HepG2 (cell line): Measurements from ENCODE around the gene SNX27. TPM values are rescaled to one million over a fixed set of nuclear protein-coding genes. Genes with fewer than 3 reads are reported as not detected.

Experiments
- FOXO1 ChIP-seq: sonication (generic); formaldehyde crosslinking; IDR thresholded peaks from 2 replicates; pipeline ENCODE4 v1.4.0; 2020; ENCODE audit warnings: missing genetic modification reagents
- HNF4A ChIP-seq: sonication (generic); formaldehyde crosslinking; IDR thresholded peaks from 2 replicates; pipeline ENCODE4 v1.4.0; 2020; ENCODE audit warnings: missing genetic modification reagents
- MLLT10 ChIP-seq: sonication (generic); formaldehyde crosslinking; IDR thresholded peaks from 2 replicates; pipeline ENCODE4 v1.4.0; 2020; ENCODE audit warnings: missing genetic modification reagents
- MTA1 ChIP-seq: sonication (generic); formaldehyde crosslinking; IDR thresholded peaks from 2 replicates; pipeline ENCODE4 v1.4.0; 2020; ENCODE audit warnings: missing genetic modification reagents, mild to moderate bottlenecking, borderline replicate concordance
- NCOA2 ChIP-seq: sonication (generic); formaldehyde crosslinking; IDR thresholded peaks from 2 replicates; pipeline ENCODE4 v1.8.0; 2022; ENCODE audit warnings: inconsistent platforms
- NFE2L1 ChIP-seq: sonication (generic); formaldehyde crosslinking; IDR thresholded peaks from 2 replicates; pipeline ENCODE4 v1.4.0; 2020; ENCODE audit warnings: missing genetic modification reagents, mild to moderate bottlenecking, borderline replicate concordance
- PATZ1 ChIP-seq: sonication (generic); formaldehyde crosslinking; IDR thresholded peaks from 2 replicates; pipeline ENCODE4 v1.4.0; 2020; ENCODE audit warnings: missing genetic modification reagents
- PAXIP1 ChIP-seq: sonication (generic); formaldehyde crosslinking; conservative IDR thresholded peaks from 2 replicates; pipeline ENCODE4 v1.4.0; 2020; ENCODE audit warnings: mild to moderate bottlenecking, missing genetic modification reagents, moderate library complexity
- PLSCR1 ChIP-seq: sonication (generic); formaldehyde crosslinking; IDR thresholded peaks from 2 replicates; pipeline ENCODE4 v1.5.0; 2020; ENCODE audit warnings: missing genetic modification reagents, mild to moderate bottlenecking, borderline replicate concordance
- TRIM24 ChIP-seq: sonication (generic); formaldehyde crosslinking; IDR thresholded peaks from 2 replicates; pipeline ENCODE4 v1.8.0; 2022; ENCODE audit warnings: mild to moderate bottlenecking, missing genetic modification reagents
- ZBTB3 ChIP-seq: sonication (generic); formaldehyde crosslinking; IDR thresholded peaks from 2 replicates; pipeline ENCODE4 v1.4.0; 2020; ENCODE audit warnings: low read depth, mild to moderate bottlenecking, moderate library complexity, missing genetic modification reagents, borderline replicate concordance
- ZNF124 ChIP-seq: sonication (generic); formaldehyde crosslinking; IDR thresholded peaks from 2 replicates; pipeline ENCODE4 v1.4.0; 2020; ENCODE audit warnings: missing genetic modification reagents
- ZNF414 ChIP-seq: sonication (generic); formaldehyde crosslinking; IDR thresholded peaks from 2 replicates; pipeline ENCODE4 v1.5.0; 2020; ENCODE audit warnings: missing genetic modification reagents
- ZNF446 ChIP-seq: sonication (generic); formaldehyde crosslinking; IDR thresholded peaks from 2 replicates; pipeline ENCODE4 v1.5.0; 2020; ENCODE audit warnings: mild to moderate bottlenecking, missing genetic modification reagents
- ZNF484 ChIP-seq: sonication (generic); formaldehyde crosslinking; IDR thresholded peaks from 2 replicates; pipeline ENCODE4 v1.5.1; 2020; ENCODE audit warnings: mild to moderate bottlenecking, low read depth, missing genetic modification reagents, borderline replicate concordance
- ZNF546 ChIP-seq: sonication (generic); formaldehyde crosslinking; conservative IDR thresholded peaks from 2 replicates; pipeline ENCODE4 v1.8.1; 2023; ENCODE audit warnings: mild to moderate bottlenecking, missing genetic modification reagents
- ZNF547 ChIP-seq: sonication (generic); formaldehyde crosslinking; IDR thresholded peaks from 2 replicates; pipeline ENCODE4 v1.5.1; 2020; ENCODE audit warnings: mild to moderate bottlenecking, missing genetic modification reagents
- ZNF574 ChIP-seq: sonication (generic); formaldehyde crosslinking; IDR thresholded peaks from 2 replicates; pipeline ENCODE4 v1.4.0; 2020; ENCODE audit warnings: missing genetic modification reagents
- ZNF580 ChIP-seq: IDR thresholded peaks from 2 replicates; pipeline ENCODE4 v1.6.1; 2016; ENCODE audit warnings: low read depth, borderline replicate concordance
- ZSCAN29 ChIP-seq: sonication (generic); formaldehyde crosslinking; conservative IDR thresholded peaks from 2 replicates; pipeline ENCODE4 v1.4.0; 2020; ENCODE audit warnings: mild to moderate bottlenecking, missing genetic modification reagents
- polyA plus RNA-seq, 8 experiments: library from polyadenylated mRNA; depleted of rRNA in 3 of 8; stranded (reverse) in 7 of 8; unstranded in 1 of 8; fragments of >200 nt; fragmentation: Illumina TruSeq in 4 of 8; extraction: Trizol in 4 of 8; gene quantifications; 2 replicates each; pipeline versions ENCODE4 v1.2.1 to v1.2.3, GENCODE V29; 2011 to 2016; ENCODE audit warnings: low read depth in 4 of 8, missing spikeins in 1 of 8, mixed read lengths in 1 of 8; ENCODE audit not compliant: insufficient read depth in 1 of 8
- total RNA-seq, 5 experiments: library from RNA; depleted of rRNA; stranded (reverse); fragments of >200 nt; fragmentation: Illumina TruSeq; extraction: Trizol; gene quantifications; 2 replicates each; pipeline ENCODE4 v1.2.3, GENCODE V29; 2016; ENCODE audit warnings: low read depth in 1 of 5

SNX27 gene
- total and polyA plus RNA-seq, 2 of the 13 experiments (the other 11 are each of a cell fraction or from before 2014, with no cell fraction given) = 14.4 to 17.8 TPM

GRCh38 chr1:151611288-151611790 lies 511 bp upstream of the SNX27 start (continued):
- TF ChIP-seq ZNF484 (CRISPR knock-in tag) (no peak), ZNF580 (CRISPR knock-in tag) (no peak), ZNF574 (CRISPR knock-in tag) (no peak), ZBTB3 (CRISPR knock-in tag) (no peak), ZSCAN29 (CRISPR knock-in tag) (no peak), MLLT10 (no peak), HNF4A (CRISPR knock-in tag) (peak; percentile 42; the same call in 1 of the 2 replicates), PATZ1 (CRISPR knock-in tag) (no peak), FOXO1 (CRISPR knock-in tag) (no peak), NFE2L1 (no peak), ZNF124 (CRISPR knock-in tag) (no peak), MTA1 (CRISPR knock-in tag) (no peak), PAXIP1 (CRISPR knock-in tag) (peak; percentile 6; the same call in 1 of the 2 replicates), ZNF546 (CRISPR knock-in tag) (no peak), NCOA2 (CRISPR knock-in tag) (no peak), TRIM24 (CRISPR knock-in tag) (no peak), ZNF547 (CRISPR knock-in tag) (no peak), ZNF446 (no peak), PLSCR1 (CRISPR knock-in tag) (no peak), ZNF414 (no peak; the same call in 1 of the 2 replicates)
